ENCODE measurements around the gene COPB1.

GRCh38 chr11:14422052-14422813 is 77.4 kb downstream of the COPB1 start:
- TF ChIP-seq JUND (IDR thresholded peaks at IDR 0.05), result no peak
- no peak for TF ChIP-seq CTCF (IDR thresholded peaks at IDR 0.05; ENCODE audit: low read depth, low read length, missing input control)
- TF ChIP-seq YY1 (IDR thresholded peaks at IDR 0.05), result no peak
- no peak for TF ChIP-seq ATF3 (IDR thresholded peaks at IDR 0.05)
- no peak for TF ChIP-seq GABPA (IDR thresholded peaks at IDR 0.05 in 1 of 2, conservative IDR thresholded peaks at IDR 0.05 in 1 of 2)
- TF ChIP-seq FOXA2 (IDR thresholded peaks at IDR 0.05), result no peak
- TF ChIP-seq ZBTB33 (IDR thresholded peaks at IDR 0.05), result no peak
- TF ChIP-seq TAF1 (conservative IDR thresholded peaks at IDR 0.05), result no peak
- TF ChIP-seq MAX (IDR thresholded peaks at IDR 0.05), result no peak
- no peak for TF ChIP-seq RAD21 (IDR thresholded peaks at IDR 0.05)
- no peak for TF ChIP-seq REST (IDR thresholded peaks at IDR 0.05)
